Epithelial cell of esophagus (primary cell): ENCODE results near the gene TMEM175.

Experiments
- DNase-seq: peaks from one replicate; pipeline ENCODE4 v3.0.0; 2010; ENCODE audit warnings: low read depth
- H3K4me3 ChIP-seq: 2 replicates; pipeline ENCODE4 v1.5.1; 2011; ENCODE audit warnings: mild to moderate bottlenecking, low read length, control low read depth
- TF ChIP-seq, protein P1 (sequence below): IDR thresholded peaks from 2 replicates; pipeline ENCODE4 v1.5.1; 2011; ENCODE audit warnings: low read depth, mild to moderate bottlenecking, low read length, control low read depth, inconsistent platforms; ENCODE audit not compliant: insufficient read depth; ENCODE audit errors: missing control alignments

The TMEM175 gene

DNA sequence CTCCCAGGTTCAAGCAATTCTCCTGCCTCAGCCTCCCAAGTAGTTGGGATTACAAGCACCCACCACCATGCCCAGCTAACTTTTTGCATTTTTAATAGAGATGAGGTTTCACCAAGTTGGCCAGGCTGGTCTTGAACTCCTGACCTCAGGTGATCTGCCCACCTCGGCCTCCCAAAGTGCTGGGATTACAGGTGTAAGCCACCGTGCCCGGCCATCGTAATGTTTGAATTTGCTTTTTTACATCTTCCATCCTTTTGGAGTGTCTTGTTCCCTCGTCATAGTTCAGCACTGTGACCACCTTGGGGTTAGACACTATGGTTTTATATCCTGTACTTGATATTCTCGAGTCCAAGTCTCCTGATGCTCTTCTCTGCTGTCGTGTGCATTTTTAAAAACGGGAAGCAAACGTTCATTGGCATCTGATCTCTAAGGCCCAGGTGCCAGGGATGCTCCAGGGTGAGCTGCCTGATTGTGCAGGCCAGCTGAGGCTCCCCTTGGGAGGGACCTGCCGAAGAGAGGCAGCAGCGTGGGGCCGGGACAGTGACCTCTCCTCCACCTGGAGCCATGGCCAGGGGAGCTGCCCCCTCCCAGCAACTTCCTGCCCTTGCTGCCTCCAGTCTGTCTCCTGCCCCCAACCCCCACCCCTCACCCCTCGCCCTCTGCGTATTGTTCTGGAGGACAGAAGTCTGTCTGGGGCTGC, 24.4 kb downstream of the TMEM175 start:
- no peak overlapping the region for H3K4me3 ChIP-seq
- TF ChIP-seq, protein P1, sequence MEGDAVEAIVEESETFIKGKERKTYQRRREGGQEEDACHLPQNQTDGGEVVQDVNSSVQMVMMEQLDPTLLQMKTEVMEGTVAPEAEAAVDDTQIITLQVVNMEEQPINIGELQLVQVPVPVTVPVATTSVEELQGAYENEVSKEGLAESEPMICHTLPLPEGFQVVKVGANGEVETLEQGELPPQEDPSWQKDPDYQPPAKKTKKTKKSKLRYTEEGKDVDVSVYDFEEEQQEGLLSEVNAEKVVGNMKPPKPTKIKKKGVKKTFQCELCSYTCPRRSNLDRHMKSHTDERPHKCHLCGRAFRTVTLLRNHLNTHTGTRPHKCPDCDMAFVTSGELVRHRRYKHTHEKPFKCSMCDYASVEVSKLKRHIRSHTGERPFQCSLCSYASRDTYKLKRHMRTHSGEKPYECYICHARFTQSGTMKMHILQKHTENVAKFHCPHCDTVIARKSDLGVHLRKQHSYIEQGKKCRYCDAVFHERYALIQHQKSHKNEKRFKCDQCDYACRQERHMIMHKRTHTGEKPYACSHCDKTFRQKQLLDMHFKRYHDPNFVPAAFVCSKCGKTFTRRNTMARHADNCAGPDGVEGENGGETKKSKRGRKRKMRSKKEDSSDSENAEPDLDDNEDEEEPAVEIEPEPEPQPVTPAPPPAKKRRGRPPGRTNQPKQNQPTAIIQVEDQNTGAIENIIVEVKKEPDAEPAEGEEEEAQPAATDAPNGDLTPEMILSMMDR: no peak
- no peak for DNase-seq

DNA sequence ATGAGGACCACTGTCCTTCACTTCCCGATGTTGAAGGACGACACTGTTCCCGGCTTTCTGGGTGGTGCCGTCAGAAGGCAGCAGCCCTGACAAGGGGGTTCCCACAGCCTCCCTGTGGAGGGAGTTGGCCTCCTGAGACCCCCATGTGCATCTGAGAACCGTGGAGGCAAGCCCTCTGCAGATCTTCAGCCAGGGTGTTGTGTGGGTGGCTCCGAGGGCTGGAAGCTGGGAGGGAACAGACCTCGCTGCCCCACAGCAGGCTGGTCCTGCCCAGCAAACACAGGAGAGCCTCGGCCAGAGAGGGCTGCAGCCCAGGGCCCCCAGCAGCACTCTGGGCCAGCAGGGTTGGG, 24.9 kb downstream of the TMEM175 start:
- TF ChIP-seq, protein P1: no peak
- DNase-seq: no peak
- H3K4me3 ChIP-seq: no peak overlapping the region

DNA sequence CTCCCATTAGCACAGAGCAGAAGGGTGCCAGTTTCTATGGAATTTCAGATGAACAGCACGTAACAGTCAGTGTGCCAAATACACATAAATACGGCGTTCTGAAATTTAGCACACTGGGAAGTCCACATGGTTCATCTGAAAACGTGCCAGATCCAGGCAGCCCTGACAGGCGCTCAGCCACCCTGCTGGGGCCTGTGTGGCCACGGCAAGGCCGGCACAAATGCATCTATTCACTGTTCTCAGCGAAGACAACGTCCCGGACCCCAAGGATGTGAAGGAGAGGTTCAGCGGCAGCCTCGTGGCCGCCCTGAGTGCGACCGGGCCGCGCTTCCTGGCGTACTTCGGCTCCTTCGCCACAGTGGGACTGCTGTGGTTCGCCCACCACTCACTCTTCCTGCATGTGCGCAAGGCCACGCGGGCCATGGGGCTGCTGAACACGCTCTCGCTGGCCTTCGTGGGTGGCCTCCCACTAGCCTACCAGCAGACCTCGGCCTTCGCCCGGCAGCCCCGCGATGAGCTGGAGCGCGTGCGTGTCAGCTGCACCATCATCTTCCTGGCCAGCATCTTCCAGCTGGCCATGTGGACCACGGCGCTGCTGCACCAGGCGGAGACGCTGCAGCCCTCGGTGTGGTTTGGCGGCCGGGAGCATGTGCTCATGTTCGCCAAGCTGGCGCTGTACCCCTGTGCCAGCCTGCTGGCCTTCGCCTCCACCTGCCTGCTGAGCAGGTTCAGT, 25.5 kb downstream of the TMEM175 start:
- no peak for DNase-seq
- TF ChIP-seq, protein P1: no peak
- H3K4me3 ChIP-seq: no peak overlapping the region

DNA sequence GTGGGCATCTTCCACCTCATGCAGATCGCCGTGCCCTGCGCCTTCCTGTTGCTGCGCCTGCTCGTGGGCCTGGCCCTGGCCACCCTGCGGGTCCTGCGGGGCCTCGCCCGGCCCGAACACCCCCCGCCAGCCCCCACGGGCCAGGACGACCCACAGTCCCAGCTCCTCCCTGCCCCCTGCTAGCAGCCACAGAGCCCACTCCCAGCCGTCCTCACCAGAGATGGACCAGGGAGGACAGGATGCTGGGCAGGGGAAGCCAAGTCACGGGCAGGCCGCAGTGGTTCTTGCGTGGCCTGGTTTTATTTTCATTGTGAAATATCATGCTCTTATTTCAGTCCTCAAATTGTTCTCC, 26.0 kb downstream of the TMEM175 start:
- DNase-seq: no peak
- TF ChIP-seq, protein P1: no peak
- H3K4me3 ChIP-seq: no peak overlapping the region

DNA sequence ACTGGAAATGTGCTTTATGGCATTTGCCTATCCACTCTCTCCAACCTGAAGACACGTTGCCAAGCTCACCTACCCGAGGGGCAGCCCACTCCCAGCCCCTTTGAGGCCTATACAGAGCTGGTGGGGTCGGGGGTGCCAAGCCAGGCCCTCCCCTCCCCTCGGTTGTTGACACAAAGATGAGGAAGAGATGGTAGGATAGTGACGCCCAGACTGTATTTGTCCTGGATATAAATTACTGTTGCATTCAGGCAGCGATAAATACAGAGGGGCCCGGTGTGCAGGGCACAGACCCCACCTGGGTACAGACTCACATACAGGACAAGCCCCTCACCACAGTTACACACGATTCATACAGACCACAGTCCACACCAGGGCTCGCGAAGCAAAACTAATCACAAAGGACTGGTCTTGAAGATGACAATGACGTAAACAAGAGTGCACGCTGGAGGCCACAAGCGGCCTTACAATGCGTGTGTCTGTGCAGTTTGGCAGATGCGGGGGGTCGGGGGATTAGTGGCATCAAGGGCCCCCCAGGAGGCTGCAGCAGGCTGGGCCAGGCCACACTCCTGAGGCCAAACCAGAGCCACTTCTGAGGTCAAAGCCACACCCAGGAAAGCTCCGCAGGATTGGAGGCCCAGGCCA, 26.6 kb downstream of the TMEM175 start:
- no peak overlapping the region for H3K4me3 ChIP-seq
- DNase-seq: no peak
- TF ChIP-seq, protein P1: no peak

DNA sequence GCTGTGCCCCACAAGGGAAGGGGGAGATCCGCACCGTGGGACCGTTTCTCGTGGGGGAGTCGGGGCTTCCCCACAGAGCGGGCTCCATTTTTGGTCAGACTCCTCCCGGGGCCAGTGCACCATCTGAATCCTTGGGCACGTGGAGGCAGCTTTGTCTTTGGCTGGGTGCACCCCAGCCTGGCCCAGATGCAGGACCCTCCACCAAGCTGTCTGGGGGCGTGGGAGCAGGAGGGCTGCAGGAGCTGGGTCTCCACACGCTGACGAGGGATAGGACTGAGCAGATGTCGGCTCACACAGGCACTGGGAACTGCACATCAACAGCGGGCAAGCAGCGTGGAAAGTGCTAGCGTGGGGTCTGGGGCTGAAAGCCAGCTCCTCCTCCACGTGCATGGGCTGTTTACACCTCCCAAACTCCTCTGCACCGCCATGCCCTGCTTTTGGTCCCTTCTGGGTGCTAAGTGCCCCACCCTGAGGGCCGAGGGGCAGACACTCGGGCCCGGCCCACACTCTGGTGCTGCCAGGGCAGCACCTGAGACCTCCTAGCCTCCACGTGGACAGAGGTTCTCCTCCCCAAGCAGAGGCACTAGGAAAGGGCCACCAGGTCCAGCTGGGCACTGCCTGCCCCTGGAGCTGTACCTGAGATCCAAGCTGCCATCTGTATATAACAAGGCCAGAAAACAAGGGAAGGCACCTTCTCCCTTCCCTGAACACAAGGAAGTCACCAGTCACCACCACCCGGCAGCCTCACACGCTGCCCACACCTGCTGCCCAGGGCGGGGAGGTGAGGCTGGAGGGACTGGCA, 27.3 kb downstream of the TMEM175 start:
- H3K4me3 ChIP-seq: no peak overlapping the region
- no peak for DNase-seq
- TF ChIP-seq, protein P1: no peak
